Jurkat, Clone E6-1 (cell line): ENCODE measurements around the gene BAIAP2L2.

Source experiments
- DNase-seq: peaks from one replicate; pipeline ENCODE4 v3.0.0-alpha.2; 2011; ENCODE audit warnings: low read depth, low spot score
- H3K4me3 ChIP-seq: 2 replicates; pipeline ENCODE4 v1.5.1; 2011; ENCODE audit warnings: mild to moderate bottlenecking, low read length, control low read depth, moderate library complexity

BAIAP2L2 gene

GRCh38 chr22:38110863-38111852 lies 674 bp upstream of the BAIAP2L2 start:
- no peak for DNase-seq
- no peak overlapping the region for H3K4me3 ChIP-seq

GRCh38 chr22:38109371-38110001 lies 998 bp downstream of the BAIAP2L2 start:
- no peak for DNase-seq
- no peak overlapping the region for H3K4me3 ChIP-seq

- no peak overlapping the region for H3K4me3 ChIP-seq
- DNase-seq = no peak
These were observed 1.7 kb downstream of the BAIAP2L2 start for GRCh38 chr22:38108561-38109319.

- H3K4me3 ChIP-seq = no peak overlapping the region
- no peak for DNase-seq
These were observed 2.6 kb downstream of the BAIAP2L2 start for GRCh38 chr22:38107692-38108515.

- no peak overlapping the region for H3K4me3 ChIP-seq
These were observed 3.5 kb downstream of the BAIAP2L2 start for GRCh38 chr22:38106814-38107578.

GRCh38 chr22:38104084-38104483 lies 6.4 kb downstream of the BAIAP2L2 start:
- DNase-seq = peak; percentile 20

More at GRCh38 chr22:38106814-38107578, 3.5 kb downstream of the BAIAP2L2 start:
- DNase-seq = no peak

GRCh38 chr22:38103641-38104040 lies 6.8 kb downstream of the BAIAP2L2 start:
- no peak overlapping the region for H3K4me3 ChIP-seq
- DNase-seq = no peak

More at GRCh38 chr22:38104084-38104483, 6.4 kb downstream of the BAIAP2L2 start:
- no peak overlapping the region for H3K4me3 ChIP-seq

GRCh38 chr22:38098410-38099249 lies 11.9 kb downstream of the BAIAP2L2 start:
- DNase-seq = no peak
- H3K4me3 ChIP-seq = no peak overlapping the region

GRCh38 chr22:38097557-38098409 lies 12.7 kb downstream of the BAIAP2L2 start:
- DNase-seq = no peak
- no peak overlapping the region for H3K4me3 ChIP-seq

- DNase-seq = no peak
- H3K4me3 ChIP-seq = no peak overlapping the region
These were observed 13.4 kb downstream of the BAIAP2L2 start for GRCh38 chr22:38097058-38097457.

GRCh38 chr22:38089474-38089851 lies 21.0 kb downstream of the BAIAP2L2 start:
- H3K4me3 ChIP-seq = no peak overlapping the region

GRCh38 chr22:38088629-38089473 lies 21.6 kb downstream of the BAIAP2L2 start:
- no peak for DNase-seq
- no peak overlapping the region for H3K4me3 ChIP-seq

More at GRCh38 chr22:38089474-38089851, 21.0 kb downstream of the BAIAP2L2 start:
- no peak for DNase-seq

- no peak for DNase-seq
- H3K4me3 ChIP-seq = no peak overlapping the region
These were observed 22.6 kb downstream of the BAIAP2L2 start for GRCh38 chr22:38087855-38088254.

GRCh38 chr22:38086942-38087341 lies 23.5 kb downstream of the BAIAP2L2 start:
- H3K4me3 ChIP-seq = no peak overlapping the region

GRCh38 chr22:38086001-38086845 lies 24.3 kb downstream of the BAIAP2L2 start:
- DNase-seq = no peak
- H3K4me3 ChIP-seq = no peak overlapping the region

More at GRCh38 chr22:38086942-38087341, 23.5 kb downstream of the BAIAP2L2 start:
- DNase-seq = no peak
